HUES48 (cell line): ENCODE measurements around the gene TRIM10.

Source experiments
- H3K27ac ChIP-seq: one replicate; pipeline ENCODE4 v1.7.0; 2013; ENCODE audit warnings: low read depth, low read length, inconsistent platforms
- H3K27me3 ChIP-seq: 2 replicates; pipeline ENCODE4 v1.6.1; 2013; ENCODE audit warnings: mild to moderate bottlenecking, low read length; ENCODE audit not compliant: control insufficient read depth, insufficient read depth
- H3K36me3 ChIP-seq: 2 replicates; pipeline ENCODE4 v1.6.1; 2013; ENCODE audit warnings: low read length; ENCODE audit not compliant: control insufficient read depth, insufficient read depth
- H3K4me1 ChIP-seq: 2 replicates; pipeline ENCODE4 v1.6.1; 2013; ENCODE audit warnings: mild to moderate bottlenecking, low read length; ENCODE audit not compliant: control insufficient read depth, insufficient read depth
- H3K4me3 ChIP-seq: 2 replicates; pipeline ENCODE4 v1.5.1; 2013; ENCODE audit warnings: mild to moderate bottlenecking, low read depth, low read length
- H3K9ac ChIP-seq: 2 replicates; pipeline ENCODE4 v1.6.1; 2013; ENCODE audit warnings: mild to moderate bottlenecking, low read depth, low read length, moderate library complexity
- H3K9me3 ChIP-seq: 2 replicates; pipeline ENCODE4 v1.6.1; 2013; ENCODE audit warnings: low read length; ENCODE audit not compliant: control insufficient read depth, insufficient read depth

TRIM10 gene

GRCh38 chr6:30160785-30161531 lies at the start of gene TRIM10:
TSS of gene TRIM10 (minus strand) at chr6:30161211. CDS start at chr6:30160858, 353 bp downstream.
- Histone ChIP-seq H3K9me3 (no peaks in the 10 kb centered on the region), H3K9ac (no peak within 1 kb of the TSS), H3K36me3 (no peaks in the 10 kb centered on the region), H3K27me3 (peaks cover 5% of the 10 kb centered on the region; the same call in 1 of the 2 replicates), H3K27ac (no peak within 1 kb of the TSS), H3K4me3 (no peak within 1 kb of the TSS), H3K4me1 (no peaks in the 10 kb centered on the region)

GRCh38 chr6:30207619-30208295 lies 46.7 kb upstream of the TRIM10 start:
- no peaks in the 10 kb centered on the region for H3K27me3 ChIP-seq
- H3K9ac ChIP-seq: no peak overlapping the region
- H3K9me3 ChIP-seq: no peaks in the 10 kb centered on the region
- H3K4me3 ChIP-seq: no peak overlapping the region
- peak overlapping the region; percentile 62 for H3K27ac ChIP-seq
- 0 out of 2 replicates have a peak, but pooled peaks cover 11% of the 10 kb centered on the region for H3K36me3 ChIP-seq
- peaks cover 41% of the 10 kb centered on the region for H3K4me1 ChIP-seq

GRCh38 chr6:30206799-30207618 lies 46.0 kb upstream of the TRIM10 start:
- Histone ChIP-seq H3K9me3 (no peaks in the 10 kb centered on the region), H3K27me3 (no peaks in the 10 kb centered on the region), H3K4me1 (peaks cover 45% of the 10 kb centered on the region), H3K36me3 (0 out of 2 replicates have a peak, but pooled peaks cover 11% of the 10 kb centered on the region), H3K9ac (no peak overlapping the region), H3K27ac (peak overlapping the region; percentile 62), H3K4me3 (no peak overlapping the region)

GRCh38 chr6:30206152-30206551 lies 45.1 kb upstream of the TRIM10 start:
- no peak overlapping the region for H3K9ac ChIP-seq
- H3K36me3 ChIP-seq: peaks cover 12% of the 10 kb centered on the region; the same call in 1 of the 2 replicates
- H3K27ac ChIP-seq: no peak overlapping the region

GRCh38 chr6:30204116-30204515 lies 43.1 kb upstream of the TRIM10 start:
- Histone ChIP-seq H3K27me3 (no peaks in the 10 kb centered on the region), H3K27ac (no peak overlapping the region), H3K4me1 (peaks cover 50% of the 10 kb centered on the region), H3K4me3 (no peak overlapping the region), H3K36me3 (peaks cover 23% of the 10 kb centered on the region), H3K9me3 (no peaks in the 10 kb centered on the region), H3K9ac (no peak overlapping the region)

More at GRCh38 chr6:30206152-30206551, 45.1 kb upstream of the TRIM10 start:
- Histone ChIP-seq H3K9me3 (no peaks in the 10 kb centered on the region), H3K4me1 (peaks cover 42% of the 10 kb centered on the region), H3K27me3 (no peaks in the 10 kb centered on the region), H3K4me3 (no peak overlapping the region)

- Histone ChIP-seq H3K9me3 (no peaks in the 10 kb centered on the region), H3K27me3 (no peaks in the 10 kb centered on the region), H3K4me1 (peaks cover 34% of the 10 kb centered on the region), H3K27ac (peak overlapping the region; percentile 39), H3K4me3 (no peak overlapping the region), H3K9ac (no peak overlapping the region), H3K36me3 (peaks cover 35% of the 10 kb centered on the region)
Measured at GRCh38 chr6:30202366-30202765, 41.4 kb upstream of the TRIM10 start.

- Histone ChIP-seq H3K9me3 (no peaks in the 10 kb centered on the region), H3K4me3 (no peak overlapping the region), H3K27ac (no peak overlapping the region), H3K9ac (no peak overlapping the region), H3K27me3 (no peaks in the 10 kb centered on the region), H3K4me1 (peaks cover 27% of the 10 kb centered on the region), H3K36me3 (peaks cover 52% of the 10 kb centered on the region)
Measured at GRCh38 chr6:30200551-30201281, 39.7 kb upstream of the TRIM10 start.

- Histone ChIP-seq H3K4me3 (no peak overlapping the region), H3K9me3 (no peaks in the 10 kb centered on the region), H3K36me3 (peaks cover 69% of the 10 kb centered on the region), H3K9ac (no peak overlapping the region), H3K27ac (no peak overlapping the region), H3K4me1 (peaks cover 23% of the 10 kb centered on the region), H3K27me3 (no peaks in the 10 kb centered on the region)
Measured at GRCh38 chr6:30198166-30199084, 37.4 kb upstream of the TRIM10 start.

- Histone ChIP-seq H3K9ac (no peak overlapping the region), H3K4me1 (peaks cover 11% of the 10 kb centered on the region), H3K9me3 (no peaks in the 10 kb centered on the region), H3K4me3 (no peak overlapping the region), H3K36me3 (peaks cover 69% of the 10 kb centered on the region), H3K27me3 (no peaks in the 10 kb centered on the region), H3K27ac (no peak overlapping the region)
Measured at GRCh38 chr6:30196376-30196775, 35.4 kb upstream of the TRIM10 start.
